Measurements from ENCODE around the gene HMCES.

GRCh38 chr3:129341331-129342141 is 62.9 kb downstream of the HMCES start:
- TF ChIP-seq CTCF (IDR thresholded peaks at IDR 0.05; ENCODE audit: borderline replicate concordance, extremely low read depth, low read length, poor library complexity, severe bottlenecking) (no peak), EZH2 (IDR thresholded peaks at IDR 0.05; ENCODE audit: borderline replicate concordance, low read depth, low read length, severe bottlenecking) (no peak)
